SK-N-SH (cell line): ENCODE data around the gene GTF3C1.

ENCODE experiments used
- CHD2 ChIP-seq: fragments of 150-350 bp; IDR thresholded peaks from 2 replicates; pipeline ENCODE4 v1.6.1; 2018; ENCODE audit warnings: low read length; ENCODE audit not compliant: partially characterized antibody
- EP300 ChIP-seq, 2 experiments: IDR thresholded peaks; 2 replicates each; pipeline versions ENCODE4 v1.4.0 to v1.6.1; 2012; ENCODE audit warnings: borderline replicate concordance in 1 of 2, low read depth in 1 of 2, low read length in 1 of 2
- EZH2phosphoT487 ChIP-seq: fragments of 200-600 bp; sonication (generic); IDR thresholded peaks from 2 replicates; pipeline ENCODE4 v1.6.1; 2017; ENCODE audit warnings: low read depth, mixed run types, mild to moderate bottlenecking, antibody characterized with exemption, moderate library complexity, borderline replicate concordance
- GATA2 ChIP-seq: sonication (generic); formaldehyde crosslinking; IDR thresholded peaks from 2 replicates; pipeline ENCODE4 v1.5.0; 2020; ENCODE audit warnings: mild to moderate bottlenecking, missing genetic modification reagents
- NFIC ChIP-seq: IDR thresholded peaks from 2 replicates; pipeline ENCODE4 v1.4.0; 2012; ENCODE audit warnings: borderline replicate concordance
- POLR2AphosphoS5 ChIP-seq: IDR thresholded peaks from 2 replicates; pipeline ENCODE4 v1.6.1; 2012; ENCODE audit warnings: low read depth, low read length
- RFX5 ChIP-seq: IDR thresholded peaks from 2 replicates; pipeline ENCODE4 v1.6.1; 2012; ENCODE audit warnings: mild to moderate bottlenecking, improper control_type of control experiment, low read length
- TF ChIP-seq, protein P1 (sequence below): fragments of 200-600 bp; sonication (generic); IDR thresholded peaks from 2 replicates; pipeline ENCODE4 v1.6.1; 2017; ENCODE audit warnings: antibody characterized with exemption, mild to moderate bottlenecking, moderate library complexity
- TF ChIP-seq, protein P2 (sequence below): fragments of 150-350 bp; IDR thresholded peaks from 2 replicates; pipeline ENCODE4 v1.6.1; 2017; ENCODE audit warnings: antibody characterized with exemption, low read length, low read depth, borderline replicate concordance
- TF ChIP-seq, protein P3 (sequence below): IDR thresholded peaks from 2 replicates; pipeline ENCODE4; 2012
- TF ChIP-seq, protein P4 (sequence below): IDR thresholded peaks from 2 replicates; pipeline ENCODE4 v1.4.0; 2012; ENCODE audit warnings: low read depth, borderline replicate concordance
- TF ChIP-seq, protein P5 (sequence below): IDR thresholded peaks from 2 replicates; pipeline ENCODE4 v1.4.0; 2012; ENCODE audit warnings: low read depth, borderline replicate concordance
- TF ChIP-seq, protein P6 (sequence below): IDR thresholded peaks from 2 replicates; pipeline ENCODE4 v1.4.0; 2012; ENCODE audit warnings: low read depth

DNA sequence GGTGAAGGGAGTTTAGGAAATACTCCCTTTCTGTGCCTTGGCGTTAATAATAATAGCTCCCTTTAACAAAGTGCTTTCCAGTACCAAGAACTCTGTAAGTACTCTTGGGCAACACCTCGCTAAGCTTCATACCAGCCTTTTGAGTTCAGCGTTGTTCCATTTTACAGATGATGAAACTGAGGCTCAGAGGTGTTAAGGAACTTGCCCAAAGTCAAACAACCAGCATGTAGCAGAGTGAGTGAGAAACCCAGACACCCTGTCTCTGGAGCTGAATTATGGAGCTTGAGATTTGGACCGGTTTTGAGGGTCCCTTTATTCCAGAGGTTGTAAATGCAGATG lies 838 bp upstream of the GTF3C1 start:
- TF ChIP-seq, protein P1, sequence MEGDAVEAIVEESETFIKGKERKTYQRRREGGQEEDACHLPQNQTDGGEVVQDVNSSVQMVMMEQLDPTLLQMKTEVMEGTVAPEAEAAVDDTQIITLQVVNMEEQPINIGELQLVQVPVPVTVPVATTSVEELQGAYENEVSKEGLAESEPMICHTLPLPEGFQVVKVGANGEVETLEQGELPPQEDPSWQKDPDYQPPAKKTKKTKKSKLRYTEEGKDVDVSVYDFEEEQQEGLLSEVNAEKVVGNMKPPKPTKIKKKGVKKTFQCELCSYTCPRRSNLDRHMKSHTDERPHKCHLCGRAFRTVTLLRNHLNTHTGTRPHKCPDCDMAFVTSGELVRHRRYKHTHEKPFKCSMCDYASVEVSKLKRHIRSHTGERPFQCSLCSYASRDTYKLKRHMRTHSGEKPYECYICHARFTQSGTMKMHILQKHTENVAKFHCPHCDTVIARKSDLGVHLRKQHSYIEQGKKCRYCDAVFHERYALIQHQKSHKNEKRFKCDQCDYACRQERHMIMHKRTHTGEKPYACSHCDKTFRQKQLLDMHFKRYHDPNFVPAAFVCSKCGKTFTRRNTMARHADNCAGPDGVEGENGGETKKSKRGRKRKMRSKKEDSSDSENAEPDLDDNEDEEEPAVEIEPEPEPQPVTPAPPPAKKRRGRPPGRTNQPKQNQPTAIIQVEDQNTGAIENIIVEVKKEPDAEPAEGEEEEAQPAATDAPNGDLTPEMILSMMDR: no peak
- TF ChIP-seq NFIC (no peak), POLR2AphosphoS5 (no peak), EZH2phosphoT487 (no peak), RFX5 (no peak), GATA2 (no peak), EP300 (IDR thresholded peaks at IDR 0.05; ENCODE audit: borderline replicate concordance in 1 of 2, low read depth in 1 of 2, low read length in 1 of 2) (no peak), CHD2 (no peak)
- TF ChIP-seq, protein P2, sequence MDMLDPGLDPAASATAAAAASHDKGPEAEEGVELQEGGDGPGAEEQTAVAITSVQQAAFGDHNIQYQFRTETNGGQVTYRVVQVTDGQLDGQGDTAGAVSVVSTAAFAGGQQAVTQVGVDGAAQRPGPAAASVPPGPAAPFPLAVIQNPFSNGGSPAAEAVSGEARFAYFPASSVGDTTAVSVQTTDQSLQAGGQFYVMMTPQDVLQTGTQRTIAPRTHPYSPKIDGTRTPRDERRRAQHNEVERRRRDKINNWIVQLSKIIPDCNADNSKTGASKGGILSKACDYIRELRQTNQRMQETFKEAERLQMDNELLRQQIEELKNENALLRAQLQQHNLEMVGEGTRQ: no peak
- TF ChIP-seq, protein P3, sequence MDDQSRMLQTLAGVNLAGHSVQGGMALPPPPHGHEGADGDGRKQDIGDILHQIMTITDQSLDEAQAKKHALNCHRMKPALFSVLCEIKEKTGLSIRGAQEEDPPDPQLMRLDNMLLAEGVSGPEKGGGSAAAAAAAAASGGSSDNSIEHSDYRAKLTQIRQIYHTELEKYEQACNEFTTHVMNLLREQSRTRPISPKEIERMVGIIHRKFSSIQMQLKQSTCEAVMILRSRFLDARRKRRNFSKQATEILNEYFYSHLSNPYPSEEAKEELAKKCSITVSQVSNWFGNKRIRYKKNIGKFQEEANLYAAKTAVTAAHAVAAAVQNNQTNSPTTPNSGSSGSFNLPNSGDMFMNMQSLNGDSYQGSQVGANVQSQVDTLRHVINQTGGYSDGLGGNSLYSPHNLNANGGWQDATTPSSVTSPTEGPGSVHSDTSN: no peak
- TF ChIP-seq, protein P4, sequence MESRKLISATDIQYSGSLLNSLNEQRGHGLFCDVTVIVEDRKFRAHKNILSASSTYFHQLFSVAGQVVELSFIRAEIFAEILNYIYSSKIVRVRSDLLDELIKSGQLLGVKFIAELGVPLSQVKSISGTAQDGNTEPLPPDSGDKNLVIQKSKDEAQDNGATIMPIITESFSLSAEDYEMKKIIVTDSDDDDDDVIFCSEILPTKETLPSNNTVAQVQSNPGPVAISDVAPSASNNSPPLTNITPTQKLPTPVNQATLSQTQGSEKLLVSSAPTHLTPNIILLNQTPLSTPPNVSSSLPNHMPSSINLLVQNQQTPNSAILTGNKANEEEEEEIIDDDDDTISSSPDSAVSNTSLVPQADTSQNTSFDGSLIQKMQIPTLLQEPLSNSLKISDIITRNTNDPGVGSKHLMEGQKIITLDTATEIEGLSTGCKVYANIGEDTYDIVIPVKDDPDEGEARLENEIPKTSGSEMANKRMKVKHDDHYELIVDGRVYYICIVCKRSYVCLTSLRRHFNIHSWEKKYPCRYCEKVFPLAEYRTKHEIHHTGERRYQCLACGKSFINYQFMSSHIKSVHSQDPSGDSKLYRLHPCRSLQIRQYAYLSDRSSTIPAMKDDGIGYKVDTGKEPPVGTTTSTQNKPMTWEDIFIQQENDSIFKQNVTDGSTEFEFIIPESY: no peak
- TF ChIP-seq, protein P5, sequence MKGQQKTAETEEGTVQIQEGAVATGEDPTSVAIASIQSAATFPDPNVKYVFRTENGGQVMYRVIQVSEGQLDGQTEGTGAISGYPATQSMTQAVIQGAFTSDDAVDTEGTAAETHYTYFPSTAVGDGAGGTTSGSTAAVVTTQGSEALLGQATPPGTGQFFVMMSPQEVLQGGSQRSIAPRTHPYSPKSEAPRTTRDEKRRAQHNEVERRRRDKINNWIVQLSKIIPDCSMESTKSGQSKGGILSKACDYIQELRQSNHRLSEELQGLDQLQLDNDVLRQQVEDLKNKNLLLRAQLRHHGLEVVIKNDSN: no peak
- TF ChIP-seq, protein P6, sequence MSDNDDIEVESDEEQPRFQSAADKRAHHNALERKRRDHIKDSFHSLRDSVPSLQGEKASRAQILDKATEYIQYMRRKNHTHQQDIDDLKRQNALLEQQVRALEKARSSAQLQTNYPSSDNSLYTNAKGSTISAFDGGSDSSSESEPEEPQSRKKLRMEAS: no peak
